PFSK-1 (cell line): ENCODE results near the gene RBM33.

ENCODE experiments used
- FOXP2 ChIP-seq: optimal IDR thresholded peaks from 2 replicates; pipeline ENCODE3; 2011; ENCODE audit warnings: borderline replicate concordance, control low read depth, inconsistent platforms; ENCODE audit not compliant: insufficient read depth; ENCODE audit errors: extremely low read length, extremely low read depth
- POLR2AphosphoS5 ChIP-seq: IDR thresholded peaks from 2 replicates; pipeline ENCODE4 v1.6.1; 2012; ENCODE audit warnings: low read depth, mild to moderate bottlenecking, control low read depth, low read length, moderate library complexity
- SIN3A ChIP-seq: IDR thresholded peaks from 2 replicates; pipeline ENCODE4 v1.6.1; 2012; ENCODE audit warnings: mild to moderate bottlenecking, low read length, moderate library complexity, borderline replicate concordance; ENCODE audit not compliant: insufficient read depth
- TAF1 ChIP-seq: IDR thresholded peaks from 2 replicates; pipeline ENCODE4 v1.6.1; 2012; ENCODE audit warnings: low read length, control low read depth, borderline replicate concordance; ENCODE audit not compliant: insufficient read depth
- TF ChIP-seq, protein P1 (sequence below), 2 experiments: IDR thresholded peaks; 2 replicates each; pipeline versions ENCODE4 v1.6.1 to v1.8.0; 2011 to 2012; ENCODE audit warnings: low read depth in 2 of 2, low read length in 2 of 2, control low read depth in 1 of 2, inconsistent platforms in 1 of 2, mild to moderate bottlenecking in 1 of 2, moderate library complexity in 1 of 2; ENCODE audit not compliant: insufficient read depth in 1 of 2

RBM33 gene

DNA sequence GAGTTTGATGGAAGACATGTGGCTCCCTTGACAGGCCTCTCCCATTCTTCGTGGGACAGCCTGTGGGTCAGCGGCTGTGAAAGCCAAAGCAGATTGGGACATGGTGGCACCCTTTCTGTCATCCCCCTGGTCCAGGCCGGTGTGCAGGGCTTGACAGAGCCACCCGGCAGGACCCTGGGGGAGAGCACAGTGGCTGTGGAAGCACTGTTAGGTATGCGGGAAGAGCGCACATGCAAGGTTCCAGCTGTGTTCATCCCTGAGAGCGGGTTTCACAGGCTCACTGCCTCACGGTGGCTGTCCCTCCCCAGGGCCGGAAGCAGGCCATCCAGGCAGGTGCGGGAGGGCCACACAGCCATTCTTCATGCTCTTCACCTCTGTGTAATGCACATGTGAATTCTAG, 138.0 kb downstream of the RBM33 start:
- TF ChIP-seq, protein P1, sequence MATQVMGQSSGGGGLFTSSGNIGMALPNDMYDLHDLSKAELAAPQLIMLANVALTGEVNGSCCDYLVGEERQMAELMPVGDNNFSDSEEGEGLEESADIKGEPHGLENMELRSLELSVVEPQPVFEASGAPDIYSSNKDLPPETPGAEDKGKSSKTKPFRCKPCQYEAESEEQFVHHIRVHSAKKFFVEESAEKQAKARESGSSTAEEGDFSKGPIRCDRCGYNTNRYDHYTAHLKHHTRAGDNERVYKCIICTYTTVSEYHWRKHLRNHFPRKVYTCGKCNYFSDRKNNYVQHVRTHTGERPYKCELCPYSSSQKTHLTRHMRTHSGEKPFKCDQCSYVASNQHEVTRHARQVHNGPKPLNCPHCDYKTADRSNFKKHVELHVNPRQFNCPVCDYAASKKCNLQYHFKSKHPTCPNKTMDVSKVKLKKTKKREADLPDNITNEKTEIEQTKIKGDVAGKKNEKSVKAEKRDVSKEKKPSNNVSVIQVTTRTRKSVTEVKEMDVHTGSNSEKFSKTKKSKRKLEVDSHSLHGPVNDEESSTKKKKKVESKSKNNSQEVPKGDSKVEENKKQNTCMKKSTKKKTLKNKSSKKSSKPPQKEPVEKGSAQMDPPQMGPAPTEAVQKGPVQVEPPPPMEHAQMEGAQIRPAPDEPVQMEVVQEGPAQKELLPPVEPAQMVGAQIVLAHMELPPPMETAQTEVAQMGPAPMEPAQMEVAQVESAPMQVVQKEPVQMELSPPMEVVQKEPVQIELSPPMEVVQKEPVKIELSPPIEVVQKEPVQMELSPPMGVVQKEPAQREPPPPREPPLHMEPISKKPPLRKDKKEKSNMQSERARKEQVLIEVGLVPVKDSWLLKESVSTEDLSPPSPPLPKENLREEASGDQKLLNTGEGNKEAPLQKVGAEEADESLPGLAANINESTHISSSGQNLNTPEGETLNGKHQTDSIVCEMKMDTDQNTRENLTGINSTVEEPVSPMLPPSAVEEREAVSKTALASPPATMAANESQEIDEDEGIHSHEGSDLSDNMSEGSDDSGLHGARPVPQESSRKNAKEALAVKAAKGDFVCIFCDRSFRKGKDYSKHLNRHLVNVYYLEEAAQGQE (IDR thresholded peaks at IDR 0.05; ENCODE audit: insufficient read depth in 1 of 2, low read depth in 2 of 2, low read length in 2 of 2), result no peak
- TF ChIP-seq POLR2AphosphoS5 (no peak), FOXP2 (no peak), SIN3A (no peak), TAF1 (no peak)

DNA sequence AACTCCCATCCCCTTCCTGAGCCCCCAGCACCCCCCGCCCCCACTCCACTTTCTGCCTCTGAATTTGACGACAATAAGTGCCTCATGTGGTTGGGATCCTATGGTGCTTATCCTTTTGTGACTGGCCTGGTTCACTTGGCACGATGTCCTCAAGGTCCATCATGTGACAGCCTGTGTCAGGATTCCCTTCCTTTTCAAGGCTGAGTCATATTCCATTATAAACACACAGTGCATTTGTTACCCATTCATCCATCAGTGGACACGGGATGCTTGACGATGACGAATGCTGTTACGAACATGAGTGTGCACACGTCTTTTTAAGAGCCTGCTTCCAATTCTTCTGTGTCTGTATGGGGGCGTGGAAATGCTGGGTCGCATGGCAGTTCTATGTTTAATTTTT, 141.1 kb downstream of the RBM33 start:
- TF ChIP-seq TAF1, result no peak
- no peak for TF ChIP-seq SIN3A
- TF ChIP-seq POLR2AphosphoS5, result no peak

DNA sequence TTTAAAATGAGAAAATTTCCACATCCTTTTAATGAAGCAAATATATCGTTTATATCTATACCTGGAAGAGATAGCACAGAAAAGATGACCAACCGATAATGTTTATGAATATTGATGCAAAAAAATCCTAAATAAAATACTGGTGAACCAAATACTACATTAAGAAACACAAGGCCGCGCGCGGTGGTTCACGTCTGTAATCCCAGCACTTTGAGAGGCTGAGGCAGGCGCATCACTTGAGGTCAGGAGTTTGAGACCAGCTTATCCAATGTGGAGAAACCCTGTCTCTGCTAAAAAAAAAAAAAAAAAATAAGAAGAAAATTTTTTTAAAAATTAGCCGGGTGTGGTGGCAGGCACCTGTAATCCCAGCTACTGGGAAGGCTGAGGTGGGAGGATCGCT, 142.0 kb downstream of the RBM33 start:
- TF ChIP-seq SIN3A (no peak), FOXP2 (no peak), TAF1 (no peak), POLR2AphosphoS5 (no peak)
- TF ChIP-seq, protein P1 (IDR thresholded peaks at IDR 0.05; ENCODE audit: insufficient read depth in 1 of 2, low read depth in 2 of 2, low read length in 2 of 2), result no peak

DNA sequence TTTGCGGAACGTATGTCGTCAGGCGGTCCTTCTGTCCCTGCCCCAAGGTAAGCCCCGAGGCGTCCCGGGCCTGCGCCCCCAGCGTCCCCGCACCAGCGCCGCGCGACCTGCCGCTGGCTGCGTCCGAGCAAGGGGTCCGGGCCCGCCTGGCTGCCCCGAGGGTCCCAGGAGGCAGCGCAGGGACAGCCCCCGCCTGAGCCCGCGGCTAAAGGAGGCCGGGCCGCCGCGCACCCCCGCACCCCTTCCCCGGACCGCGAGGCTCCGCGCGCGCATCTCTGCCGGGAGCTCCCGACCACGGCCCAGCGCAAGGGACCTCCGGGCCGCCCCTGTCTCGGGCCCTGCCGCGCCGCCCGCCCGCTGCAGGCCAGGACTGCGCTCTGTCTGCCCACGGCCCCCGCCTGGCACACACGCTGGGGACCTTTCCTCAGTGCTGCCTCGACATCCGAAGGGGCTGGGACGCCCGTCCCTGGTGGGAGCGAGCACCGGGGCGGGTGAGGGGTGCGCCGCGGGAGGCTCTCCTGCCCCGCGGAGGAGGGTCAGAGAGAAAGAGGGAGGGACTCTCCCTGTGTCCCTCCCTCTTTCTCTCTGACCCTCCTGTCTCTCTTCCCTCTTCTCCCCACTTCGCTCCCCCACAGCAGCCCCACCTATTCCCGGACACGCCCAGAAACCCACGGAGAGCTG, 142.8 kb downstream of the RBM33 start:
- TF ChIP-seq SIN3A, result no peak
- no peak for TF ChIP-seq POLR2AphosphoS5
- TF ChIP-seq FOXP2, result no peak
- TF ChIP-seq, protein P1 (IDR thresholded peaks at IDR 0.05; ENCODE audit: insufficient read depth in 1 of 2, low read depth in 2 of 2, low read length in 2 of 2), result no peak
- no peak for TF ChIP-seq TAF1

DNA sequence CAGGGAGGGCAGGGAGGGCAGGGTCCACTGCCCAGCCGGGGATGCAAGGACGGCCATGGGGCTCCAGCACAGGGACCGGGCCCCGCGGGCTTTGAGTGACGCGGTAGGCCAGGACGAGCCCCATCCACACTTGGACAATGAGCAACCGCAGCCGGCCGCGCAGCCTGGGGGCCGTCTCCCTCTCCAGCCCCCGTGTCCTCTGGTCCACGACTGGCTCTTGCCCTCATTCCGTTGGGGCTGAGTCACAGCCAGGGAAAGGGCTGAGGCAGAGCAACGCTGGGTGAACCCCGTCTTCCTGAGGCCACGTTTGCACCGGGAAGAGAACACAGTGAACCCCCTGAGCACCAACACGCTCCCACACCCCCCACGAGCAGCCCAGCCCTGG, 144.1 kb downstream of the RBM33 start:
- TF ChIP-seq, protein P1 (IDR thresholded peaks at IDR 0.05; ENCODE audit: insufficient read depth in 1 of 2, low read depth in 2 of 2, low read length in 2 of 2), result no peak
- TF ChIP-seq TAF1 (no peak), SIN3A (no peak), FOXP2 (no peak)
